Measurements from ENCODE around the gene ANO9.

Gene ANO9

DNA sequence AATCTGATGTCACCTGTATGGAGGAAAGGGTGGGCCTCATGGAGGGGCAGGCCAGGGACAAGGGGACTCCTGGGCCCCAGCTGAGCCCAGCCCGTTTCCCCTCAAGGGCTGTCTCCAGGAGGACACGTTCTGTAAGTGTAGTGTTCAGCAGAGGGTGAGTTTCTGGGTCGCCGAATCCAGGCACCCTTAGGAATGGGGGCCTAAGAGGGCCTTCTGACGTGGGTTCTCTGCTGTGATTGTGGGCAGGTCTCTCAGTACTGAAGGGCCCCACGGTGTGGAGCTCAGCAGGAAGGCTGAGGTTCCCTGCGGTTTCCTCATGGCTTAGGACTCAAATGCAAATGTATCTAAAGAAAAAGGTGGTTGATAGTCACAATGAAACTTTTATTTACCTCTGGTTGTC, 14.7 kb upstream of the ANO9 start:
- Histone ChIP-seq H3K27ac (no peak overlapping the region), H3K36me3 (peaks cover 29% of the 10 kb centered on the region), H3K9me3 (ENCODE audit: severe bottlenecking) (no peaks in the 10 kb centered on the region), H3K27me3 (ENCODE audit: insufficient read depth, low read depth, severe bottlenecking) (no peaks in the 10 kb centered on the region), H3K4me3 (ENCODE audit: low read depth, low read length) (no peak overlapping the region)
- TF ChIP-seq, protein P1, sequence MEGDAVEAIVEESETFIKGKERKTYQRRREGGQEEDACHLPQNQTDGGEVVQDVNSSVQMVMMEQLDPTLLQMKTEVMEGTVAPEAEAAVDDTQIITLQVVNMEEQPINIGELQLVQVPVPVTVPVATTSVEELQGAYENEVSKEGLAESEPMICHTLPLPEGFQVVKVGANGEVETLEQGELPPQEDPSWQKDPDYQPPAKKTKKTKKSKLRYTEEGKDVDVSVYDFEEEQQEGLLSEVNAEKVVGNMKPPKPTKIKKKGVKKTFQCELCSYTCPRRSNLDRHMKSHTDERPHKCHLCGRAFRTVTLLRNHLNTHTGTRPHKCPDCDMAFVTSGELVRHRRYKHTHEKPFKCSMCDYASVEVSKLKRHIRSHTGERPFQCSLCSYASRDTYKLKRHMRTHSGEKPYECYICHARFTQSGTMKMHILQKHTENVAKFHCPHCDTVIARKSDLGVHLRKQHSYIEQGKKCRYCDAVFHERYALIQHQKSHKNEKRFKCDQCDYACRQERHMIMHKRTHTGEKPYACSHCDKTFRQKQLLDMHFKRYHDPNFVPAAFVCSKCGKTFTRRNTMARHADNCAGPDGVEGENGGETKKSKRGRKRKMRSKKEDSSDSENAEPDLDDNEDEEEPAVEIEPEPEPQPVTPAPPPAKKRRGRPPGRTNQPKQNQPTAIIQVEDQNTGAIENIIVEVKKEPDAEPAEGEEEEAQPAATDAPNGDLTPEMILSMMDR (IDR thresholded peaks at IDR 0.05; ENCODE audit: low read depth, low read length), result no peak
- DNase-seq, result no peak

DNA sequence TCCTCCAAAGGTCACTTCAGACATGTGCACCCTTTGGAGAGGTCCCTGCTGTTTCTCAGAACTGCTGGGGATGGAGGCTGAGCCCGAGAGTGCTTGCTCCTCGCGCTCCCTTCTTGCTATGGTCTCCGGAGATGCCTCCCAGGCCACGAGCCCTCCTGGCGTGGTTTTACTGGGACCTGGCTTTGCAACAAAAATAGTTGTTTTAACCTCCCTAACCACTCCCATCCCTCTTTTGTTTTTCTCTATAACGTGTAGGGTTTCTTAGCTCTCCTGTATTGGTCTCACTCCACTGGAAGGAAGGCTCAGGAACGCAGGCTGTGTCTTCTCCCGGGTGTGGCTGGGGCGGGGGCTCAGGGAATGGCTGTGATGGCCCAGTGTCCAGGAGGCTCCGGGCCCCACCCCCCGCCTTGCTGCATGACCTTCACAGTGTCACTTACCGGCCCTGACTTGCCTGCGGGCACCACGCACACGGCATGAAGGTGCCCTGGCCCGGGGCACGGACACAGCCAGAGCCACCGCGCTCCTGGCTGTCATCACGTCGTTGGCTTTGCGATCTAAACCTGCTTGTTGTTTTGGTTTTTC, 13.8 kb upstream of the ANO9 start:
- H3K9me3 ChIP-seq (ENCODE audit: severe bottlenecking), result no peaks in the 10 kb centered on the region
- H3K27me3 ChIP-seq (ENCODE audit: insufficient read depth, low read depth, severe bottlenecking), result no peaks in the 10 kb centered on the region
- H3K36me3 ChIP-seq, result peaks cover 26% of the 10 kb centered on the region
- no peak for DNase-seq
- no peak overlapping the region for H3K27ac ChIP-seq
- no peak overlapping the region for H3K4me3 ChIP-seq (ENCODE audit: low read depth, low read length)
- TF ChIP-seq, protein P1 (IDR thresholded peaks at IDR 0.05; ENCODE audit: low read depth, low read length), result no peak

DNA sequence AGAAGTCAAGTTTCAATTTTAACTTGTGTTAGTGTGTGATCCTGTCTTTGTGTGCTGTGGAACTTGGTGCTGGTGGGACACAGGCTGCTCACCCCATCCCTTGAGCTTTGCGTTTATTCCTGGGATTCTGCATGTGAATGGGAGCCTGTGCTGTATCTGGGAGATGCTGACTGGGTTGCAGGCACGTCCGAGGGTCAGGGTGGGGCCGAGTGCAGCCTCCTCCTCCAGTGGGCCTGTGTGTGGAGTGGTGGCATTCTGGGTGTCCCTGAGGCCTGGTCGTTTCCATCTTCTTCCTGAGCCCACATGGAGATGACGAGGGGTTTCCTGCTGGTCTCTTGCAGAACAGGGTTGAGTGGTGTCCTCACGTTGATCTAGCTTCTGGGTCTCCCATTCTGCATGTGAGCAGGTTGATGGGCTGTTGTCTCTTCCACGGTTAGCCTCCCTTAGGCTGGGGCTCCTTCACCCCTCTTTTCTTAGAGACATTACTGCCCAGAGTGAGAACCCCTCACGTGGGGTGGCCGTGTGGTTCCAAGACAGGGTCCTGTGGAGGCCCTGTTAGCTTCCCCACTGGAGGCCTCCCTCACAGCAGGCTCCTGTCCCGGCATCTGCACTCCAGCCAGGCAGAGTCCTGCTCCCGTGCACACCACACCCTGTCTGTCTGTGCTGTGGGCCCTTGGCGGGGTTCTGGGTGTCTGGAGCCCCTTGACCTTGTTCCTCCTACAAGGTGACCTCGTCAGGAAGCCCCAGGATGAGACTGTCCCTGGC, 13.2 kb upstream of the ANO9 start:
- H3K4me3 ChIP-seq (ENCODE audit: low read depth, low read length), result no peak overlapping the region
- H3K27ac ChIP-seq, result no peak overlapping the region
- TF ChIP-seq, protein P1 (IDR thresholded peaks at IDR 0.05; ENCODE audit: low read depth, low read length), result no peak
- H3K27me3 ChIP-seq (ENCODE audit: insufficient read depth, low read depth, severe bottlenecking), result no peaks in the 10 kb centered on the region
- peaks cover 25% of the 10 kb centered on the region for H3K36me3 ChIP-seq
- no peak for DNase-seq
- no peaks in the 10 kb centered on the region for H3K9me3 ChIP-seq (ENCODE audit: severe bottlenecking)

DNA sequence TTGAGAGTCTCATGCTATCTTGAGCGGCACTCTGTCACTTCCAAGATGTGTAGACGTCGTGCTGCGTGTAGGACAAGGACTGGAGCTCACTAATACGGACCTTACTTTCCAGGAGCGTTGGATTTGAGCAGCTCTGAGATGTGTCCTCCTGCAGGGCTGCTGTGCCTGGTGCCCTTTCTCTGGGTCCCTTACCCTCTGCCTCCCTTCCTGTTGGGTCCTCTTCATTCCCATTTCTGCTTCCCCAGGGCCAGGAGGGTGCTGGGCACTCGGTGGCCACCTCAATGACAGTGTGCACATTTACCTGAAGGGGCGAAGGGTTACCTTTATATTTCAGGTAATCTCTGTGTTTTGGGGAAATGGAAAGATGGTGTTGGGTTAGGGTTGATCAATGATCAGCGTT, 12.2 kb upstream of the ANO9 start:
- no peaks in the 10 kb centered on the region for H3K9me3 ChIP-seq (ENCODE audit: severe bottlenecking)
- no peaks in the 10 kb centered on the region for H3K27me3 ChIP-seq (ENCODE audit: insufficient read depth, low read depth, severe bottlenecking)
- TF ChIP-seq, protein P1 (IDR thresholded peaks at IDR 0.05; ENCODE audit: low read depth, low read length), result no peak
- H3K36me3 ChIP-seq, result peaks cover 21% of the 10 kb centered on the region
- no peak overlapping the region for H3K27ac ChIP-seq
- no peak for DNase-seq
- H3K4me3 ChIP-seq (ENCODE audit: low read depth, low read length), result no peak overlapping the region

DNA sequence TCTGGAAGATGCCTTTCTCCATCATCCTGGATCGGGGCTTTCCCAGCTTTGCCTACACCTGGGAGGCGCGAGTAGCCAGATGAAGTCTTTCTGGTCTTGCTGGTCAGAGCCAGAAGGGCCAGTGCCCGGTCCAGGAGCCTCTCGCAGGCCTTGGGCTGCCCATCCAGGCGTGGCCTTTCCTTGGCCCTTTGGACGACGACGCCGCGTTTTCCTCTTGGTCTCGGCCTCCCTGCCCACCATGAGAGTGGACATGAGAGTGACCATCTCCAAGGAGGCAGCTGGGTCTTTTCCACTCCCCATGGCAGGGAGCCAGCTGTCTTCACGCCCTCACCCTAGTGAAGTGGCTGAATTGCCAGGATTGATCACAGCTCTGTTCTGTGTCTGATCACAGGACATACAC, 11.8 kb upstream of the ANO9 start:
- no peaks in the 10 kb centered on the region for H3K9me3 ChIP-seq (ENCODE audit: severe bottlenecking)
- no peak overlapping the region for H3K4me3 ChIP-seq (ENCODE audit: low read depth, low read length)
- H3K36me3 ChIP-seq, result peaks cover 21% of the 10 kb centered on the region
- no peak overlapping the region for H3K27ac ChIP-seq
- DNase-seq, result no peak
- TF ChIP-seq, protein P1 (IDR thresholded peaks at IDR 0.05; ENCODE audit: low read depth, low read length), result no peak
- H3K27me3 ChIP-seq (ENCODE audit: insufficient read depth, low read depth, severe bottlenecking), result no peaks in the 10 kb centered on the region
